ENCODE results near the gene SCN2A.

The SCN2A gene

GRCh38 chr2:165371356-165371755 lies 132.1 kb downstream of the SCN2A start:
- no peak overlapping the region for H3K4me3 ChIP-seq (ENCODE audit: low read depth, low read length)
- no peak for TF ChIP-seq POLR2A (IDR thresholded peaks at IDR 0.05; ENCODE audit: extremely low read depth, insufficient read length)
- no peak for TF ChIP-seq MYC (IDR thresholded peaks at IDR 0.05; ENCODE audit: low read depth, low read length)
- TF ChIP-seq CTCF (IDR thresholded peaks at IDR 0.05; ENCODE audit: low read depth, low read length), result no peak
- TF ChIP-seq MAX (IDR thresholded peaks at IDR 0.05; ENCODE audit: low read depth, low read length), result no peak
- no peak for DNase-seq (ENCODE audit: low read depth)

GRCh38 chr2:165373278-165374010 lies 134.2 kb downstream of the SCN2A start:
- H3K4me3 ChIP-seq (ENCODE audit: low read depth, low read length), result no peak overlapping the region
- DNase-seq (ENCODE audit: low read depth), result no peak
- TF ChIP-seq MYC (IDR thresholded peaks at IDR 0.05; ENCODE audit: low read depth, low read length) (no peak), CTCF (IDR thresholded peaks at IDR 0.05; ENCODE audit: low read depth, low read length) (no peak), MAX (IDR thresholded peaks at IDR 0.05; ENCODE audit: low read depth, low read length) (no peak), POLR2A (IDR thresholded peaks at IDR 0.05; ENCODE audit: extremely low read depth, insufficient read length) (no peak)

GRCh38 chr2:165376571-165376975 lies 137.4 kb downstream of the SCN2A start:
- TF ChIP-seq MAX (IDR thresholded peaks at IDR 0.05; ENCODE audit: low read depth, low read length) (no peak), POLR2A (IDR thresholded peaks at IDR 0.05; ENCODE audit: extremely low read depth, insufficient read length) (no peak), CTCF (IDR thresholded peaks at IDR 0.05; ENCODE audit: low read depth, low read length) (no peak), MYC (IDR thresholded peaks at IDR 0.05; ENCODE audit: low read depth, low read length) (no peak)
- no peak overlapping the region for H3K4me3 ChIP-seq (ENCODE audit: low read depth, low read length)
- no peak for DNase-seq (ENCODE audit: low read depth)

- DNase-seq (ENCODE audit: low read depth), result no peak
- TF ChIP-seq POLR2A (IDR thresholded peaks at IDR 0.05; ENCODE audit: extremely low read depth, insufficient read length), result no peak
- TF ChIP-seq MYC (IDR thresholded peaks at IDR 0.05; ENCODE audit: low read depth, low read length), result no peak
- no peak for TF ChIP-seq MAX (IDR thresholded peaks at IDR 0.05; ENCODE audit: low read depth, low read length)
- no peak for TF ChIP-seq CTCF (IDR thresholded peaks at IDR 0.05; ENCODE audit: low read depth, low read length)
- no peak overlapping the region for H3K4me3 ChIP-seq (ENCODE audit: low read depth, low read length)
Observed at GRCh38 chr2:165382362-165382761, 143.1 kb downstream of the SCN2A start.

- no peak for TF ChIP-seq MYC (IDR thresholded peaks at IDR 0.05; ENCODE audit: low read depth, low read length)
- TF ChIP-seq CTCF (IDR thresholded peaks at IDR 0.05; ENCODE audit: low read depth, low read length), result no peak
- no peak for TF ChIP-seq MAX (IDR thresholded peaks at IDR 0.05; ENCODE audit: low read depth, low read length)
- no peak for TF ChIP-seq POLR2A (IDR thresholded peaks at IDR 0.05; ENCODE audit: extremely low read depth, insufficient read length)
- H3K4me3 ChIP-seq (ENCODE audit: low read depth, low read length), result no peak overlapping the region
- DNase-seq (ENCODE audit: low read depth), result no peak
Observed at GRCh38 chr2:165390875-165391274, 151.7 kb downstream of the SCN2A start.

All from NB4 (cell line).